ENCODE data around the gene DCLK1.
"Not testable (repeated sequence)": the region's sequence is repeated elsewhere in the genome, so short reads cannot be mapped to it uniquely, and the experiment has no call there.

The DCLK1 gene

DNA sequence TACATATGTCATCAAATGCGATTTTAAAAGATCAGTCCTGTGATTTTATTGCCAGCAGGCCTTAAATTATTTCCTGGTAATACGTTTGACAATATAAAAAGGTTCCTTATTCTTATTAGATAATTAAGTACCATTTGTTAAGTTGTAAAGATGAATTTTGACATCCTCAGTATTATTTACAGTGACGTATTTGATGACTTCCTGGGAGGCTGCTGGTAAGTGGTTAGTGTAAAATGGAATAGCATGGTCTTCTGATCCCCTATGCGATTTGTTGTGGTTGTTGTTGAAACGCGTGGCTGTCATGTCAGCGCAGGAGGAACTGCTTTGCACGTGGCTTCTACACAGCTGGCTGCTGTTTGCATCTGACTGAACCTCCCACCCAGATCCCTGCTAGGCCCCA lies 99.7 kb downstream of the DCLK1 start:
- no peak for DNase-seq

GRCh38 chr13:36030670-36031331 lies 100.4 kb downstream of the DCLK1 start:
- no peak for DNase-seq

DNA sequence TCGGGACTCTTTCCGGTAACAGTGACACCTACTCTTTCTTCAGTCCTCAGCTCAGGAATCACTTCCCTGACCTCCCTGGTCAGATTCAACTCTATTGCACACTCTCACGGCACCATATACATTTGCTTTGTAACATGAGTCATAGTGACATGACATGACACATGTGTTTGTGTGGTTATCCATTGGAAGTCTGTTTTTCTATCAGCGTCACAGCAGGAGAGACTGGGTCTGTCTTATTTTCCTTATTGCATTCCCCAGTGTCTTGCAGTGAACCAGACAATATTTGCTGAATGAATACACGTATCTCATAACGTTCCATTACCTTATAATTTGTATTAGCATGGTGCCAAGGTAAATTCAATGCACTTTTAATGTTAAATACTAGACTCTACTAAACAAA lies 102.0 kb downstream of the DCLK1 start:
- DNase-seq = no peak

DNA sequence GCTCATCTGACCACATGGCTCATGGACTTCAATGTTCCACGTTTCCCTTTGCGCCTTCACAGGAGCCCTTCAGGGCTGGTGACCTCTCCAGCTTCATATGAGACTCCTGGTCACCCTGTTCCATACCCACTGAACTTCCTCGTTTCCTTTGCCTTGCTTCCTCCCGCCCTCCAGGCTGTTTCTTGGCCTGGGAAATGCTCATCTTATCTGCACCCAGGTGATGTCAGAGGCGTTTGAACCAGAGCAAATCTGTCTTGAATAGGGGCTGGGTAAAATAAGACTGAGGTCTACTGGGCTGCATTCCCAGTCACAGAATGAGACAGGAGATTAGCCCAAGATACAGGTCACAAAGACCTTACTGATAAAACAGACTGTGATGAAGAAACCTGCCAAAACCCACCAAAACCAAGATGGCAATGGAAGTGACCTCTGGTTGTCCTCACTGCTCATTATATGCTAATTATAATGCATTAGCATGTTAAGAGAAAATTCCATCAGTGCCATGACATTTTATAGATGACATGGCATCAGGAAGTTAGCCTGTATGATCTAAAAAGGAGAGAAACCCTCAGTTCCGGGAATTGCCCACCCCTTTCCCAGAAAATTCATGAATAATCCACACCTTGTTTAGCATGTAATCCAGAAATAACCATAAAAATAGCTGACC lies 102.7 kb downstream of the DCLK1 start:
- no peak for DNase-seq

DNA sequence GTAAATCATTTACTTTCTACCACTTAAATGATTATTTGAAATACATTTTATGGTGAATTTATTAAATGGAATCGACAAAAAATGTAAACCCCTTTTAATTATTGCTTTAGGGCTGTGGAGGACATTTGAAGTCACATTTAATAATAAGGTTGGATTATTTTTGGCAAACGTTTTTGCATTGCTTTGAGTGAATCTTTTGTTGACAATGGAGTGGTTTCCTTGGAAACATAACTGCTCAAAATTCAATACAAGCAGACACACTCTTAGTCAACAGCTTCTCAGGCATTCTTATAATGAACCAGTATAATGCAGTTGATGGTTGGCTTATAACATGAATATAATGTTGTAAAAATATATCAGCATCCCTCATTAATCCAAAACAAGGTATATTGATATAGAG lies 104.7 kb downstream of the DCLK1 start:
- no peak for DNase-seq

GRCh38 chr13:36014763-36015162 lies 116.4 kb downstream of the DCLK1 start:
- no peak for DNase-seq

DNA sequence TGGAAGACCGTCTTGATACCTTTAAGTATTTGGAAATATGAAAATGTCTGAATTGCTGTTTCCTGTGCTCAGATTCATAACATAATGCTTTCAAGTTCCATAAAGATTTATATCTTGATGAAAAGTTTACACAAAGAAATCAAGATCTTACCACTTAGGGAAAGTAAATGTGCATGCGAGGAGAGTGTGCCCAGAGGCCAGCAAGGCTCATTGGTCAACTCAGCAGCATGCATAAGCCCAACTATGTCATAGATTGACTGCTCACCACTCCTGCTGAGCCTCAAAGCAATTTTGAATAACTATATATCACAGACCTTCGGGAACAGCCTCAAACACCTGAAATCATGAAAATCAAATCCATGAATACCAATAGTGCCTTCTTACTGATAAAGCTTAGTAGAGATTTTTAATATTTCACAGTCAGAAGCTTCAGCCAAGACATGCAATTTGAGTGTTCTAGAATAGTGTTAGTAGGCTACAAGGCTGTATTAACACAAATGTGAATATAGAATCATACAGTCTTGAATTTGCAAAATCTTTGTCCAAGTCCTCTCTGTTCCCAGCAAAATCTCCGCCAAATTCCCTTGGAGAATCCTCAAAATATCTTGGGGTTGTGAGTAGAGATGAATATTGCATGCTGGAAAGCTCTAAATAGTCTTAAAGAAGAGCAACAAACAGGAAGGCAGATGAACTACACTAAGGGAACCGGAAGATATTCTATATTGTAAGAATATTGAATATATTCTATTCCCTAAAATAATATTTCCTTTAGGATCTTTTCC lies 124.1 kb downstream of the DCLK1 start:
- no peak for DNase-seq

GRCh38 chr13:36006347-36006746 lies 124.8 kb downstream of the DCLK1 start:
- DNase-seq = no peak

DNA sequence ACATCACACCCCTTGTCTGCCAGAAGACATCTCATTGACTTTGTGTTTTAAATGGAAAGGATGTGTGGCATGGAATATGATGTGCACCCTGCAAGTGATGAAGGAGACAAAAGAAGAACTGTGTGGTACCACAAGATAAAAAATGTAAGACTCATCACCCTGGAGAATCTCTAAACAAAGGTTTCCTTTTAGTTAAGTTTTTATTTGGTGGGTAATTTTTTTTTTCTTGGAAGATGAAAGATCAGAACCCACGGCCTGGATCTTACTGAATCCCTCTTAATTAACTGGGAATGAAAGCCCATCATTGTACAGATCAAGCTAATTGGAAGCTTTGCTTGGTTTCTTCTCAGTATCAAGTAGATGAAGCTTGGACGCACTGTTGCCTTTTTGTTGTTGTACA lies 129.6 kb downstream of the DCLK1 start:
- DNase-seq = no peak

- no peak for DNase-seq
Measured at GRCh38 chr13:36000028-36000427, 131.2 kb downstream of the DCLK1 start.

- DNase-seq = no peak
Measured at GRCh38 chr13:35996360-35996759, 134.8 kb downstream of the DCLK1 start.

- DNase-seq = no peak
Measured at GRCh38 chr13:35995136-35995535, 136.0 kb downstream of the DCLK1 start.

- DNase-seq = no peak
Measured at GRCh38 chr13:35994131-35994966, 136.8 kb downstream of the DCLK1 start.

DNA sequence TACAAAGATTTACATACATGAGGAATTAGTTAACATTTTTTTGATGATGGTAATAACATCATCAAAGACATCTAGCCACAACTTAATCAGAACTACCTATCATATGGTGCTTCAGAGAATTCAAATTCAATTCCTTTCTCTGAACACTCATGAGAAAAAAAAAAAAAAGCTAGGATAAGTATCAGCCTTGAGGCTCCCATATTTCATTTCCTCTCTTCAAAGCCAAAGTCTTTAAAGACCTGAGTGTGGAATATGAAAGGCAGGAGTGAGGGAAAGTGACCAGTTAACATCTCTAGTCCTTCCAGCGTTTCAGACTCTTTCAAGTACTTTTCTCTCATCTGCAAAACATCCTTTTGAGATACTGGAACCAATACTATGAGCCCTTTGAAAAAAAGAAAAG lies 137.5 kb downstream of the DCLK1 start:
- DNase-seq = no peak

DNA sequence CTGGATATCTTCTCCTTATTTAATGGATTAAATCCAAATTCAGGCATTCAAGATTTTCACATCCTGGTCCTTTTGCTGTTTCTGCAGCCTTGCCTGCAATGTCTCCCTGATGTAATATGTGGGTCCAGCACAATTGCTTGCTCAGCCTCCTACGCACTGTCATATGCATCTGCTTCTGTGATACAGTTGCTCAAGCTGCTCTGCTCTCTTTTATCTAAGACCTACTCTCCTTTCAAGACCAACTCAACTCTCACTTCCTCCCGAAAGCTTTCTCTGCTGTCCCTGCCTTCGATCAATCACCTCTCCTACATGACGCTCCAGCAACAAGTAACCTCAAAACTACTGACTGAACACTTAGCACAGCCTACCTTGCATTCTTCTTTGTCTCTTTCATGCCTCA lies 138.2 kb downstream of the DCLK1 start:
- DNase-seq = no peak

DNA sequence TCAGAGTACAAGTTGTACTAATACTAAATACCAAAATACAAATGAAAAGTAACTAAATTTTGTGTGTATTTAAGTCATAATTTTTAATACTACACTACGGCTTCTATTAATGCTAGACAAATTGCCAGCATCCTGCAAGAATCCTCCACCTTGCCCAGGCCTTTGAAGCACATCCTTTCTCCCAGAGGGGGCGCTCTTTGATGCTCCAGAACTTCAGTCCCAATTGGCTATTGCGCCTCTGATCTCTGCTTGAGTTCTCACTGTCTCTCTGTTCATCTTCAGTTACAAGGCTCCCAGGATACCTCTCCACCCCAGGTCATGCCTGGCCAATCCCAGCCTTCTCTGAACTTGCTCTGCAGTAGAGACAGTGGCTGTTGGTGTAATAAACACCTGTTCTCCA lies 141.0 kb downstream of the DCLK1 start:
- no peak for DNase-seq

GRCh38 chr13:35988648-35989081 lies 142.5 kb downstream of the DCLK1 start:
- DNase-seq = no peak

DNA sequence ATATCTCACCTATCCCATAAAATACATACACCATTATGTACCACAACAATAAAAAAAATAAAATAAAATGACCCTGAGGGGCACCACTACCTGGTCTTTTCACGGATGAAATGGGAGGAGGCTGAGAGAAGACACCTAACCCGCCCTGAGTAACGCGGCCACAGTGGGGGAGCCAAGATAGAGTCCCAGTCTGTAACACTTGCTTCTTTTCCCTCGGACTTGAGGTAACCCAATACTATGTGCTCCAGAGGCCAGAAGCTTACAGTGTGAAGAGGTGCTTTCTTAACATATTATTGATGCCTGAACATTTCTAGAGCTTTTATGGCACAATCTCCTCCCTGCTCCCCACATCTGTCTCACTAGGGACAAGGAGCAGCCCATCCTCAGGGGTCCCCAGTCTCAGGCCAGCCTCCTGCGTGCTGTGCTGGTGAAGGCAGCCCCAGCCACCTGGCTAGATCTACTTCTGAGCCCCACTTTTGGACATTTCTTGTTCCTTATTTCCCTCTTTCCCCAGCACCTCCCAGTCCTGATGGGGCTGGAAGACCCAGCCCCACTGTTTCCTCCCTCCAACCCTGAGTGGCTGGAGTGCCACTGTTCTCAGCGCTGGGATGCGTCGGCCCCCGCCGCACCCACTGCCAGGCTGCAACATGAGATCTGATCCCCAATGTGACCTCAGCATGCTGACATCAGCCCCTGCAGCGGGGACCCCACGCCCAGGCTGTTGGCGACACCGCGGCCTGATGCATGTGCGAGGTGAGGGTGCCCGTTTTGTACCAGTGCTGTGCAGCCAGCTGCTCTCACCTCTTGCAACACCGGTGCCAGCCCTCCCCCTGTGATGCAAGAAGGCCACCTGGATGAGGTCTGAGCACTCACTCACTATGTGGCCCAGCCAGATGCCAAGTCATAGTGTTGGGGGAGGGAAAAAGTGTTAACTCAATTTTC lies 143.3 kb downstream of the DCLK1 start:
- no peak for DNase-seq

GRCh38 chr13:35984776-35985453 lies 146.3 kb downstream of the DCLK1 start:
- DNase-seq = no peak

- DNase-seq = no peak
Measured at GRCh38 chr13:35984287-35984686, 146.9 kb downstream of the DCLK1 start.

DNA sequence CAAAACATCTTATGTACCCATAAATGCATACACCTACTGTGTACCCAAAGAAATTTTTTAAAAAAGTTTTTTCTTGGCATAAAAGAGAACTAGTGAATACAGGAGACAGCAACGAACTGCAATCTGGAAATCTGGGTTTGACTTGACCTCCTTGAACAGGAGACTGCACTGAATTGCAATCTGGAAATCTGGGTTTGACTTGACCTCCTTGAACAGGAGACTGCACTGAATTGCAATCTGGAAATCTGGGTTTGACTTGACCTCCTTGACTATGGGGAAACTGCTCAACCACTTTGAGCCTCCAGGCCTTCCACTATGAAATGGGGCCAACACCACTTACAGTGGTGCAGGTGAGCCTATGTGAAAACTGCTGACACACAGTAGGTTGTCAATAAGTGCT lies 147.5 kb downstream of the DCLK1 start:
- not testable (repeated sequence) for DNase-seq

All from CD4-positive, alpha-beta T cell treated with Interleukin-6 for 4 hours (primary cell).